COLO829 (cell line): ENCODE data around the gene ZFX.
A peak's percentile ranks its signal among the peaks of the same experiment; 100 is the strongest.

Experiments
- DNase-seq: peaks from one replicate; pipeline ENCODE4 v3.0.0; 2012; ENCODE audit warnings: low spot score

Gene ZFX

DNA sequence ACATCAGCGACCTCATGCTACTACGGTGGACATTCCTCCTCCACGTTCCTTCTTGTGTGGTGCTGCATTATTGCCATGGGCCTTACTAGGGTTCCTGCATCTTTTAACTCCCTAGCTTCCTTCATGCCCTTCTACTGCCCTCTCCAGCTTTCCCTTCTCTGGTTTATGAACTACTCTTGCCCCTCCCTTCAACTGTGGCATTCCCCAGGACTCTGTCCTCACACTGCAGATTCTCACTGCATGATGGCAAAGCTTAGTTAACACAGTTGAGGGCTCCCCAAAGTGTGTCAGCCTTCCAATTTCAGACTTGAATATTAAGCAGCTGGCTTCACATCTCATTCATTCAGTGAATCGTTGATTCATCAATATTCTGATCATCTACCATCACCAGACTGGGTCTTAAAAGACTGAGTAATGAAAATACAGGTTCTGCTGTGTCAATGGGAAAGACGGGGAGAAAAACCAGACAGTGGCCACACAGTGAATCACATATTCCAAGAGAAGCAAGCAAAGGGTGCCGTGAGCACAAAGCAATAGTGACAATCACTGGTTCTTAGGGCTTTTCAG lies 53.0 kb downstream of the ZFX start:
- no peak for DNase-seq

DNA sequence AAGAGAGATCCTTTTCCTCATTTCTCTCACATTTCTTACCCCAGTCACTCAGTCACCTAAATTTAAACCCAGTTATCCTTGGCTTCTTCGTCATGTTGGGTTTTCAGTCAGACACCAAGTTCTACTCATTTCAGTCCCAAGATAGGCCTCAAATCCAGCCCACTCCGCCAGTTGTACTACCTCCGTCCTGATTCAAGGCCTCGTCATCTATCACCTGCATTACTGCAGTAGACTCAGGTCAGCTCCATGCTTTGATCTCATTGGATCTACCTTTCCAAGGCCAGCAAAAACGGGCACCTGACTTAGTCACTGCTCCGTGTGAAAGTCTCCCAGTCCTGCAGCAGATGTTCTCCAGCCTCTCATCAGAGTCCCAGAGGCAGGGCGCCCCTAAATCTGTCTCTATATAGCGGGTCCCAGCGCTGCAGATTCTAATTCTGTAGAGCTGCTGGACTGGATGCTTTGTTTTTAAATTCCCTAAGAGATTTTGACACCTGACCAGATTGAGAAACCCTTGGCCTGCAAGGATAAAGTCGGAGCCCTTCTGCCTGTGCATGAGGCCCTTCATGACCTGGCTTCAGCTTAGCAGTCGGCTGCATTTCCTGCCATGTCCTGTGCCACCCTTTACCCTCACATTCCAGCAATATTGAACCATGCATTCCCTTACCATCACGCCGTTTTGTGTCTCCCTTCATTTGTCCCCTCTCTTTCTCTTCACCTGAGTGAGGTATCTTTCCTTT lies 53.7 kb downstream of the ZFX start:
- DNase-seq, result no peak

DNA sequence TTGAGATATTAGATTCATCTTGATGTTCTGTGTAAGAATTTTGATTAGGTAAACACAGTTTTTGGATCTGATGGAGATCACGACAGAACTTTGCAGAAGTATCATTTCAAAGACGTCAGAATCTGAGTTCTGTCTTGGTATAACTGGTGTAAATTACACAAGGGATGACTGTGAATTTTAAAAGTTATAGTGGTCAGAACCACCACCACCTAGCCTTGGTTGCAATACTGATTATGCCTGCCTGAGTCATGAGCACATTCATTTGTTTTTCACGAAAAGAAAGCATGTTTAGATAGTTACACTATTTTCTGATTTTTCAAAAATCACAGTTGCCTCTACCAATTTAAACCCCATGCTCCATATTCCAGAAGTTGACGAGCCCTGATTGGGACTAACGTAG lies 54.8 kb downstream of the ZFX start:
- no peak for DNase-seq

DNA sequence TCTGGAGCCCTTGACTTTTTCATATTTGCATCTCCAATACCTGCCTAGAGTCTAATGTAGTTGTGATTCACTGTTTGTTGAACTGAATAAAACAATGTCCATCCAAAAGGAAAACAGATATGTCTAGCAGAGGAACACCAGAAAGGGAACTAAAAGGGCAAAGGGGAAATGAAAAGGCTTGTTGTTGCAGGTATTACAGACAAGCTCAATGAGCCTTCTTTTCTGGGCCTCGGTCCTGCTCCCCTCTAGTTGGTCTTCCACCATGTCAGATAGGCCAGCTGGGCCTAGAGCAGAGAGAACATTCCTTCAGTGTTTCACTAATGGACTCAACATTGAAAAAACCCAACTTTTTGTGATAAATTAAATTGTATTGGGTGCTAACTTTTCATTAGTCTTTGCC lies 55.4 kb downstream of the ZFX start:
- DNase-seq, result no peak

DNA sequence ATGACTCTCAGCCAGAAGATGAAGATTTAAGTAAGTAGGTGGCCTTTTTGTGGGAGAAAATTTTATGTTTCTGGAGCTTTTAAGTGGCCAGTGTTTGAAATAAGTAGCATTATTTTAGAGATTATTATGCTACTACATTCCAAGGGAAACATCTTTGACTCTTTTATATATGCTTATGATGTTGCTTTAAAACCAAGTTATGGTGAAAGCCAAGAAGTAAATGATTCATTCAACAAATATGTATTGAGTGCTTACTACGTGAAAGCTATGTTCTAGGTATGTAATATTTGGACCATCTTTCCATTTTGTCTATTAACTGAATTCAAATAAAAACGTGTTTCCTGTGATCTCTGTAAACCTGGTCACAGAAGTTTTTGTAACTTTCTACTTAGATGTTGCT lies 58.3 kb downstream of the ZFX start:
- no peak for DNase-seq

DNA sequence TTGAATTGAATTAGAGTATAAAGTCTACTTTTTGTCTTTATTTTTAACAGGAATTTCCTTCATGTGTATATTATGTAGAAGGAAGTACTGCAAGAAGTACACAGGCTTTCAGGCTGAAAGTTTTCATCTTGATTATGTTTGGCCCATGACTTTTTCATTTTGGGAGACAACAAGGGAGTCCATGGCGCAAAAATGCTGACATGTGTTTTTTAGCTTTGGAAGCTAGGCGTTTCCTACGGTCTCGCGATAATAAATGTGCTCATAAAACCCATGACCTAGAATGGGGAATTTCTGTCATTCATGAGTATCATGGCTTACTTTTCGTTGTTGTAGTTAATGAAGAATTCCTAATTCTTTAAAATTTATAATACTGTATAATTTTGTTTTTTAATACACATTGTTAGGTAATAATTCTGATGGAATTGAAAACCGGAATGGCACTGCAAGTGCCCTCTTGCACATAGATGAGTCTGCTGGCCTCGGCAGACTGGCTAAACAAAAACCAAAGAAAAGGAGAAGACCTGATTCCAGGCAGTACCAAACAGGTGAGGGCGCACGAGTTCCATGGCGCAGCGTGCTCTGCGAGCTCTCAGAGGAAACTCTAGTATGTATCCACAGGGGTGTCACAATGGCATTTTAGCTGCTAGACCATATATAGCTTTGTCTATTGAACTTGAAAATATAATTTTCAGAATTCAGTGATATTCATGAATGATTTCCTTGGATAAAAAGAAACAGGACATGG lies 59.1 kb downstream of the ZFX start:
- no peak for DNase-seq

DNA sequence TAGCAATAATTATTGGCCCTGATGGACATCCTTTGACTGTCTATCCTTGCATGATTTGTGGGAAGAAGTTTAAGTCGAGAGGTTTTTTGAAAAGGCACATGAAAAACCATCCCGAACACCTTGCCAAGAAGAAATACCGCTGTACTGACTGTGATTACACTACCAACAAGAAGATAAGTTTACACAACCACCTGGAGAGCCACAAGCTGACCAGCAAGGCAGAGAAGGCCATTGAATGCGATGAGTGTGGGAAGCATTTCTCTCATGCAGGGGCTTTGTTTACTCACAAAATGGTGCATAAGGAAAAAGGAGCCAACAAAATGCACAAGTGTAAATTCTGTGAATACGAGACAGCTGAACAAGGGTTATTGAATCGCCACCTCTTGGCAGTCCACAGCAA lies 60.7 kb downstream of the ZFX start:
- no peak for DNase-seq

DNA sequence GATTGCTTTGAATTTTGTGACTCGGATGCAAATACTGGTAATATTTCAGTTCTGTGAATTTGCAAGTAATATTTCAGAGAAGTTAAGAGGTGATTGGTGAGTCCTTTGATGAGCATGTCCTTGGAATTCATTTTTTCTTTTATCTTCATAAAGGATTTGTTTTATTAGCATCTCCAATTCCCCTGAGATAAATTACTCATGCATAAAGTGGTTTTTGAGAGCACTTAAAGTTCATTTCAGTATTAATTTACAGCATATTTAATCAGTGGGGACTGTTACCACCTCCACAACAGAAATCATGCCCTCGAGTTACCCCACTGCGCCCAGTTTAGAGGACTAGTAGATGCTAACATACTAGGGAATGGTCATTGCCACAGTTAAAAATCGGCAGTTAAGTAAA lies 65.0 kb downstream of the ZFX start:
- DNase-seq, result no peak

DNA sequence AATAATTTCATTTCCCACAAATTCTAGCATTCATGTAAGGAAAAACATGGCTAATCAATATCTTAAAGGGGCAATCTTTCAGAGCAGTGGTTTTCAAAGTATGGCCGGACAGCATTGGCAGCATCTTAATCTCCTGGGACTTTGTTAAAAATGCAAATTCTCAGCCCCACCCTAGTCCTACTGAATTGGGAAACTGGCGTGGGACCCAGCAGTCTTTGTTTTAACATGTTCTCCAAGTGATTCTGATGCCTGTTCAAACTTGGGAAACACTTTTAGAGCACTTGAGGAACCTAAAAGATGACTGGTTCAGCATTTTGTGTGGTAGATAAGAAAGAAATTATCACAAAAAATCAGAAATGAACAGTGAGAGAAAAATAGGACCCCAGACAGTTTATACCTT lies 65.7 kb downstream of the ZFX start:
- no peak for DNase-seq

DNA sequence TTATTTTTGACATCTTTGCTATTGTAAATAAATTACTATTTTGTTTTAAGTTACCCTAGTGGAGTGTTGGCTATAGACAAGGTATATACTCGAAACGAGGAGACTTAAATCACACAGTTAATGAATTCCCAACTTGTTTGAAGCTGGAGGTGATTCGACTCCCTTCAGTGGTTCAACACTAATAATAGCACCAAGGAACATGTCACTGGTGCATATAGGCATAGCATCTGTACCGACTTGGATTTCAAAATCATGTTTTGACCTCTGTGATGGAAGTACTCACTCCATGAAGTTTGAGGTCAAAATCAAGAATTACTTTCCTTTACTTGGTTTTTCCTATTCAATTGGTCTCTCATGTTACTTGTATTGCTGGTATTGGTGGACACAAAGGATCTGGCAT lies 66.5 kb downstream of the ZFX start:
- DNase-seq, result no peak

DNA sequence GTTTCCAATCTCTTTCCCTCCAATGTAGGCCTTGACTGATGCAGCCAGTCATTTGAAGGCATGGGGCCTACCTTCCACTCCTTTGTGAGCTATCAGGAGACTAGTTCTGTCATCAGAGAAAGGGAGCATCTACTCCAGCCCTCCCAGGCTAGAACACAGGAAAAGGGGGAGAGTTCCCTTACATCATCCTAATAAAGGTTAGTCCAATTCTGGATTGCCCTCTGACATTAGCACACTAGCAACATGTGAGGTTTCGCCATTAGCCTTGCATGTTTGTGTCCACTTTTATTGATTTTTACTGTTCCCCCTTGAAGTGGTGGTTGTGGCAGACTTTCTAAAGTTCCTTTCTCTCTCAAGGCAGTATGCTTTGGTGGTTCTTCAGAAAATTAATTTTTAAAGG lies 67.3 kb downstream of the ZFX start:
- DNase-seq, result no peak

DNA sequence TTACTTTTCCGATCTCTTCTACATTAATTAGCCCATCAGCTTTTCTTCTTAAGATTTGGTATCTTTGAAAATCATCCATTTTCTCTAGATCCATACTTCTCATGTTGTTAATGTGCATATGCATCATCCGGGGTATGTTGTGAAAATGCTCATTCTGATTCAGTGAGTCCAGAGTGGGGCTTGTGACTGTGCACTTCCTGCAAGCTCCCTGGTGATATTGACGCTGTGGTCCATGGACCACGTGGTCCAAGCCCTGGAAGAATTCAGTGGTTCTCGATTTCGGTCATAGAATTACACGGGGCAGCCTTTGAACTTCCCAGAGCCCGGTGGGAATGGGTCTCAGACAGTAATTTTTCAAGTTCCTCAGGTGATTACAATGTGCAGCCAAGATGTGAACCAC lies 69.8 kb downstream of the ZFX start:
- no peak for DNase-seq

DNA sequence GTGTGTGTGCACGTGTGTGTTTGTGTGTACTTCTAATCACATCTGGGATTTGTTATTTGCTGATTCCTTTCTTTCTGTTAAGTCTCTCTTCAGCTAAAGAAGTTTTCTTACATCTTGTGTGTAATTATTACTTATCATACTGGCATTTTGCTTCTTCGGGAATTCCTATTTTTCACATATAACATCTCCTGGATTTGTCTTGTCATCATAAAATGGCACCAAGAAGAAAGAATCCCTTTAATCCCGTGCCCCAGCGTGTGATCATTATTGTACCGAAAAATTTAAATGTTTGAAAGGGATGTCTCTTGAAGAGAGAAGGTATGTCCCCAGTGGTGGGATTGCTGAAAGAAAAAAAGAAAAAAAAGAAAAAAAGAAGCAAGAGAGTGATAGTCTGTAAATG lies 72.3 kb downstream of the ZFX start:
- no peak for DNase-seq

DNA sequence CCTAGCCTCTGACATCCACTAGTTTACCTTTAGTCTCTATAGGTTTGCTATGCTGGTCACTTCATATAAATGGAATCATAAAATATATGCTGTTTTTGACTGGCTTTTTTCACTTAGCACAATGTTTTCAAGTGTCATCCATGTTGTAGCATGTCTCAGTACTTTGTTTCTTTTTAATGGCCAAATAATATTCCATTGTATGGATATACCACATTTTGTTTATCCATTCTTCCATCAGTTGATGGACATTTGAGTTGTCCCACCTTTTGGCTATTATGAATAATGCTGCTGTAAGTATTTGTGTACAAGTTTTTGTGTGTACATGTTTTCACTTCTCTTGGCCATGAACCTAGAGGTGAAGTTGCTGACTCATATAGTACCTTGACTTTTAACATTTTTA lies 75.7 kb downstream of the ZFX start:
- no peak for DNase-seq

DNA sequence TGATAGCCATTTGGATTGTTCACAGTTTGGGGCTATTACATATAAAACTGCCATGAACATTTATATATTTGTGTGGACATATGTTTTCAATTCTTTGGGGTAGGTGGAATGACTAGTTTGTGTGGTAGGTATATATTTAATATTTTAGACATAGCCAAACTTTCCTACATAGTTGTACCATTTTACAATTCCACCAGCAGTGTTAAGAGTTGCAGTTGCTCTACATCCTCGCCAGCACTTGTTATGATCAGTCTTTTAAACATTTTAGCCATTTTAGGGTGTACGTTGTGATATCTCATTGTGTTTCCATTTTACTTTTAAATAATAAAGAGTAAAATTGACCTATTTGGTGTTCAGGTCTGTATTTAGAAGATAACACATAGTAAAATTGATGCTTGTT lies 76.6 kb downstream of the ZFX start:
- DNase-seq, result no peak

DNA sequence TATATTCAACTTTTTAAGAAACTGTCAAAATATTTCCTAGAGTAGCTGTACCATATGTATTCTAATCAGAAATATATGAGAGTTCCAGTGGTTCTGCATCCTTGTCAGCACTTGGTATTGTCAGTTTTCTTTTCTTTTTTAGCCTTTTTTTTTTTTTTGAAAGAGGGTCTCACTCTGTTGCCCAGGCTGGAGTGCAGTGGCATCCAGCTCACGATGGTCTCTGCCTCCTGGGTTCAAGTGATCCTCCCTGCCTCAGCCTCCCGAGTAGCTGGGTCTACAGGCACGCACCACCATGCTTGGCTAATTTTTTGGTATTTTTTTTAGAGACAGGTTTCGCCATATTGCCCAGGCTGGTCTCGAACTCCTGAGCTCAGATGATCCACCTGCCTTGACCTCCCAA lies 79.1 kb downstream of the ZFX start:
- no peak for DNase-seq

DNA sequence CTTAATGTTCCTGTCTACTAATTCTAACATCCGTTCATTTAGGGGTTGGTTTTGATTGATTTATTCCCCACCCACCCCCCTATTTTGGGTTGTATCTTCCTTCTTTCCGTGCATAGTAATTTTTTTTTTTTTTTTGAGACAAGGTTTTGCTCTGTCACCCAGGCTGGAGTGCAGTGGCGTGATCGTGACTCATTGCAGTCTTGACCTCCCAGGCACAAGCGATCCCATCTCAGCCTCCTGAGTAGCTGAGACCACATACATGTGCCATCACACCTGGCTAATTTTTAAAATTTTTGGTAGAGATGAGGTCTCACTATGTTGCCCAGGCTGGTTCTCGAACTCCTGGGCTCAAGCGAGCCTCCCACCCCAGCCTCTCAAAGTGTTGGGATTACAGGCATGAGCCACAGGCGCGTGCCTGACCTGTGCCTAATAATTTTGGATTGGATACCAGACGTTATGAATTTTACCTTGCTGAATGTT lies 79.9 kb downstream of the ZFX start:
- DNase-seq, result no peak

DNA sequence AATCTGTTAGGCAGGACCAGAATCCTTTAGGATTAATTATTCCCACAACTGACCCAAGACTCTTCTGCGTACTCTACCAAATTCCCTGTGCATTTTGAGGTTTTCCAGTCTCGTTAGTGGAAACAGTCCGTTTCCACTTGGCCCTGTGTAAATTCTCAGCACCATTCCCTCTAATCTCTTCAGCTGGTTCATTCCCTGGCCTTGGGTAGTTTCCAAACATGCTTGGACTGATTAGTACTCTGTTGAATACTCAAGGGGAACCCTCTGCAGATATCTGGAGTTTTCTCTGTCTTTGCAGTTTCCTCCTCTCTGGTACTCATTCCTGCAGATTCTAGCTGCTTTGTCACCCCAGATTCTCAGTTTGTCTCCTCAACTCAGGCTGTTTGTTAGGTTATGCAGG lies 80.4 kb downstream of the ZFX start:
- DNase-seq, result no peak

DNA sequence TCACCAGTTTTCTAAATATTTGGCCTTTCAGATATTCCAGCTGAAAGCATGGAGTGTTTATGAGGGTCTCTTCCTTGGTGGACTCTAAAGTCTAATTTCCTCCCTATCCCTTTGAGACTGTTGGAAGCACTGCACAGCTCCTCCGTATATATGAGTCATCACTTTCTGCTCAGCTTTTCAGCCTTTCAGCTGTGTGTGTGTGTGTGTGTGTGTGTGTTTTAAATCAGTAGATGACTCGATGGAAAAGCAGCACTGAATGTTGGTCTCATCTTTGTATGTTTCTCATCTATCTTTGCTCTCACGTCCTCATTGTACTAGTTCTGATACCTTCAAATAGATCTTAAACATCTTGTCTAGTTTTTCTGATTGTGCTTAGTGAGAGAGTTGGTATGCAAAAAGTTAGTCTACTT lies 81.6 kb downstream of the ZFX start:
- peak; percentile 76 for DNase-seq

DNA sequence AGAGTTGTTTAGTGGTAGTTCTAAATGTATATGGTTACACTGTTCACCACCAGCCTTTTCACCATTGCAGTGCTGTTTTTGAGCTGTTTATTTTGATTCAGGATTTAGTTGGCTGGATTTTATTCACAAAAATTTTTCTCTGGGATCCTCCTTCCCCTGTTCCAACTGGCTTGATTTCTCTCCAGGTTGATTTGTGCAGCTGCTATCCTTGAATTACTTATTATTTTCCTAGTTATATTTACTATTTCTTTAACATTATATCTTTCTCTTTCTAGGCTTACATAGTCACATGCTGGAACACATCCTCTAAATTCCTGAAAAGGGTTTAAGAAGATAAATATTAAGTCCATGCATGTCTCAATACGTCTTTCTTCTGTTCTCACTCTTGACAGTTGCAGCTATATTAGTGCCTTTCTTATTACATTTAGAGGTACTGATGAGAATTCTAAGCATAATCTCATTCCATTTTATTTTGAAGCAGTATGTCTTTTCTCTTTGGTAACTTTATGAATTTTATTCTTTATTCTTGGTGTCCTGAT lies 82.2 kb downstream of the ZFX start:
- no peak for DNase-seq

DNA sequence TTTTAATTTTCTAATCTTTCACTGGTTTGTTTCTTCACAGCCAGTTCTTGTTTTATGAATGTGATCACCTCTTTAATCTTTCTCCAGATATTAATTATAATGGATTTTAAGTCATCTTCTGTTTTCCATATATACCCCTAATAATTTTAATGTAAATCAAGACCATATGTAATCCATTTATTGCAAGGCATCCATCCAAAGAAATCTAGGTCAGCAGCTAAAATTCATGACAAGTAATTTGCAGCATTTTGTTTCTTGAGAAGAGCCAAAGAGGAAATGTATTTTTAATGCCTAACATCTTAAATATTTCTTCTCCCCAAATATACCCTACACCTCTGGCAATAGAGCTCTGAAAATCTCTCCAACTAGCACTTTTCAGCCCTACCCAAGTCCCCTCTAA lies 83.3 kb downstream of the ZFX start:
- no peak for DNase-seq

DNA sequence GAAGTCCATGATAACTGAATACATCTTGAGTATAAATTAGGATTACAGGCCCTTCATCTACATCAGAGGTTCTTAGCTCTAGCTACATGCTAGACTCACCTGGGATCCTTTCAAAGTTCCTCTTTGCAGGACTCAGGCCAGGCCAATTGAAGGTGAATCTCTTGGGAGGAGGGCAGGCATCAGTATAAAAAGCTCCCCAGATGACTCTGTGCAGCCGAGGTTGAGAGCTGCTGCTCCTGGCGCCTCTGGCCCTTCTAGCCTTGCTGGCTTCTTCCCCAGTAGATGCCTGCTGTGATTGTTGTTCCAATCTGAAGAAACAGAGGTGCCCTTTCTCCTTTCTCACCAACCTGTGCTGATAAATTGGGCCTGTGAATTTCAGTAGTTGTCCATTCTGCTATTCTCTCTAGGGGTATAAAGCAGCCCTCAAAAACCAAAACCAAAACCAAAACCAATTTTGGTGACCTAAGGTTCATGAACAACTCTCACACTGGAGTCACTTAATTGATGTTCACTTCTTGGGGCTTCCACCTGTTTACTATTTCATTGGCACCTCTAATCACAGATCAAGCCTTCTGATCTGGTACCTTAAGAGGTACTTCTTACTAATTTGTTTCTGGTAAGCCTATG lies 85.7 kb downstream of the ZFX start:
- no peak for DNase-seq
